SJSA1 (cell line): ENCODE measurements around the gene TXNRD2. TPM values are rescaled to one million over a fixed set of nuclear protein-coding genes. Genes with fewer than 3 reads are reported as not detected.

Source experiments
- DNase-seq, 2 experiments: peaks; one replicate each; pipeline ENCODE4 v3.0.0-alpha.2; 2015 to 2020; ENCODE audit warnings: low spot score in 2 of 2, low read depth in 1 of 2
- H3K27ac ChIP-seq: fragments of 250-450 bp; sonication (Bioruptor Pico); 2 replicates; pipeline ENCODE4 v1.5.1; 2020; ENCODE audit warnings: mild to moderate bottlenecking, moderate library complexity
- H3K27me3 ChIP-seq: fragments of 250-450 bp; sonication (Bioruptor Pico); replicated peaks from 2 replicates; pipeline ENCODE4 v1.5.1; 2020; ENCODE audit warnings: mild to moderate bottlenecking, moderate library complexity
- H3K36me3 ChIP-seq: fragments of 250-450 bp; sonication (Bioruptor Pico); 2 replicates; pipeline ENCODE4 v1.5.1; 2020; ENCODE audit warnings: mild to moderate bottlenecking
- H3K4me1 ChIP-seq: fragments of 250-450 bp; sonication (Bioruptor Pico); replicated peaks from 2 replicates; pipeline ENCODE4 v1.6.1; 2021; ENCODE audit warnings: mild to moderate bottlenecking
- H3K4me3 ChIP-seq: fragments of 250-450 bp; sonication (Bioruptor Pico); 2 replicates; pipeline ENCODE4 v1.5.1; 2020; ENCODE audit warnings: mild to moderate bottlenecking
- H3K9me3 ChIP-seq: fragments of 250-450 bp; sonication (Bioruptor Pico); replicated peaks from 2 replicates; pipeline ENCODE4 v1.5.1; 2020; ENCODE audit warnings: mild to moderate bottlenecking
- total RNA-seq: library from RNA; depleted of rRNA; stranded (reverse); fragments of >200 nt; shearing (Covaris generic); gene quantifications from 2 replicates; pipeline ENCODE4 v1.2.3, GENCODE V29; 2014

TXNRD2 gene
- total RNA-seq, 1 experiment from 2014 or later = 42.5 TPM

GRCh38 chr22:19847345-19847632 is 94.3 kb downstream of the TXNRD2 start:
- Histone ChIP-seq H3K4me3 (no peak overlapping the region), H3K27ac (no peak overlapping the region), H3K9me3 (no peaks in the 10 kb centered on the region; the same call in 1 of the 2 replicates), H3K4me1 (peaks cover 15% of the 10 kb centered on the region), H3K27me3 (no peaks in the 10 kb centered on the region), H3K36me3 (peaks cover 61% of the 10 kb centered on the region)
- no peak for DNase-seq

DNA sequence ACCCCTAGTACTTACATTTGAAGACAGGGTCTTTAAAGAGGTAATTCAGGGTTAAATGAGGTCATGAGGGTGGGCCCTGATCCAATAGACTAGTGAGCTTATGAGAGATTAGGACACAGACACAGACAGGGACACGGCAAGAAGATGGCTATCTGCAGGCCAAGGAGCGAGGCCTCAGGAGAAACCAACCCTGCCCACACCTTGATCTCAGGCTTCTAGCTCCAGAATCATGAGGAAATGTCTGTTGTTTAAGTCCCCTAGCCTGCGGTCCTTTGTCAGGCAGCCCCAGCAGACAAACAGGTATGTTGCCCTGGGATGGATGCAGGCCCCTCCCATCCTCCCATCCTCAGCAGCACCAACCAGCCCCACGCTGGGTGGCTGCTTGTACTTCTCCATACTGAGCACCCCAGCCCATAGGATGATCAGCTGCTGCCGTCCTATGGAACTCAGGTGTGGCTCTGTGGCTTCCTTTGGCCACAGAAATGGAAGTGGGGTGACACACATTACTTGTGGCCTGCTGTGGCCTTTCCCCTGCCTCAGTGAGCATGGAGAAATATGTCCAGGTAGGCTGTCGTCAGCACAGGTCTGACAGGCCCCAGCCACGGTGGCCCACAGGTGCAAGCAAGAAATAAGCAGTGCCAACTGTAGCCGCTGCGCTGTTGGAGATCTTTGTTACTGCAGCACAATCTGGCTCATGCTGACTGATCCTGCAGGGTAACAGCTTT is 94.8 kb downstream of the TXNRD2 start:
- H3K27me3 ChIP-seq = no peaks in the 10 kb centered on the region
- peaks cover 15% of the 10 kb centered on the region for H3K4me1 ChIP-seq
- no peak overlapping the region for H3K4me3 ChIP-seq
- no peak overlapping the region for H3K27ac ChIP-seq
- no peaks in the 10 kb centered on the region; the same call in 1 of the 2 replicates for H3K9me3 ChIP-seq
- no peak for DNase-seq
- H3K36me3 ChIP-seq = peaks cover 56% of the 10 kb centered on the region

DNA sequence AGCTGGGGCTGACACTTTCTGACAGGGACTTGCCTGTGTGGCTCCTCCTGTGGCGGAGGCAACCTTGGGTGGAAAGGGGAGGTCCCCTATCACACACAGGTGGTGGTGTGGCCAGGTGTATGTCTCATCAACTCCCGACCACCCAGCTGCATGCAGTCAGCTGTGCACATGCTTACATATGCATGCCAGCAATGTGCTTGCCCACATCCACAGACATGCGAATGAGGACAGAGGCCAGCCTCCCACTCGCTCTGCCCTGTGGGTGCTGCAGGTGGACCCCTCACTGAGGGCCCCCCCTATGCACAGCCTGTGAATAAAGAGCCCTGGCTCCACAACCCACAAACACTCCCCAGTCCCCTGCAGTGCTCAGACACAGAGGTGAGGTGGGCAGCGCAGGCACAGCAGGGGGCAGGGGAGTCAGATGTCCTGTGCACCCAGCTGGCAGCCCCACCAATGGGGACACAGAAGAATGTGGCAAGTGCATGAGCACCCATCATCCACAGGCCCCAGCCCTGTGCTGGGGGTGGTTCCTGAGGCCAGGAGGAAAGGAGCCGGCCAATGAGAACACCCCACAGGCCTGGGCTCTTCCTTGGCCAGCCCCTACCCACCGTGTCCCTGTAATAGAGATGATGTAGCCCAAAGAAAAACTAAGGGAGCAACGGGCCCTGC is 96.4 kb downstream of the TXNRD2 start:
- Histone ChIP-seq H3K27ac (no peak overlapping the region), H3K36me3 (peaks cover 40% of the 10 kb centered on the region), H3K27me3 (no peaks in the 10 kb centered on the region), H3K4me3 (no peak overlapping the region), H3K9me3 (no peaks in the 10 kb centered on the region), H3K4me1 (peaks cover 26% of the 10 kb centered on the region)
- DNase-seq = no peak

- peak; percentile 12 to 41 for DNase-seq
- Histone ChIP-seq H3K27ac (no peak overlapping the region), H3K36me3 (peaks cover 34% of the 10 kb centered on the region), H3K27me3 (no peaks in the 10 kb centered on the region), H3K4me1 (peaks cover 29% of the 10 kb centered on the region), H3K4me3 (no peak overlapping the region), H3K9me3 (no peaks in the 10 kb centered on the region)
Observed at GRCh38 chr22:19844377-19845053, 97.1 kb downstream of the TXNRD2 start.

DNA sequence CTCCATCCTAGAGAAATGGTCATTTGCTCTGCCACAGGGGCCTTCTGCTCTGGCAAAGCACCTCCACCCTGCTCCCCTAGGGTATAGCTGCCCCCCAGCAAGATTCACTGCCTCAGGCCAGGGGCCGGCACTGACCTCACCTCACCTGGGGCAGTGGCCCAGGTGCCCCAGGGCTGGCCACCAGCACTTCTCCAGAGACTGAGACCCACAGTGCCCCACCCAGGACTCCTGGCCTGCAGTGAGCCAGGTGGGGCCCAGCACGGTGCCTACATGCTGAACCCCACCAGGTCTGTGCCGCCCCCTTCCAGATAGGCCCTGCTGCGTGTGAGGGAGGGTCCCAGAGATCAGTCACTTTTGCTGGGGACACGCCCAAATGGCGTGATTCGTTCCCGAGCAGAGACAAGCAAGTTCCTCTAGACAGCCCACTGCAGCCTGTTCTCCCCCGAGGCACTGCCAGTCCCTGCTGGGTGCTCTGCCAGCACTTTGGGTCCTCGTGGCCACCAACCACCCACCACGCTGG is 97.7 kb downstream of the TXNRD2 start:
- H3K27ac ChIP-seq = no peak overlapping the region
- H3K36me3 ChIP-seq = peaks cover 31% of the 10 kb centered on the region
- H3K27me3 ChIP-seq = no peaks in the 10 kb centered on the region
- peaks cover 27% of the 10 kb centered on the region for H3K4me1 ChIP-seq
- no peak overlapping the region for H3K4me3 ChIP-seq
- no peak for DNase-seq
- H3K9me3 ChIP-seq = no peaks in the 10 kb centered on the region

GRCh38 chr22:19843107-19843856 is 98.3 kb downstream of the TXNRD2 start:
- peaks cover 26% of the 10 kb centered on the region for H3K36me3 ChIP-seq
- H3K27ac ChIP-seq = no peak overlapping the region
- DNase-seq = no peak

DNA sequence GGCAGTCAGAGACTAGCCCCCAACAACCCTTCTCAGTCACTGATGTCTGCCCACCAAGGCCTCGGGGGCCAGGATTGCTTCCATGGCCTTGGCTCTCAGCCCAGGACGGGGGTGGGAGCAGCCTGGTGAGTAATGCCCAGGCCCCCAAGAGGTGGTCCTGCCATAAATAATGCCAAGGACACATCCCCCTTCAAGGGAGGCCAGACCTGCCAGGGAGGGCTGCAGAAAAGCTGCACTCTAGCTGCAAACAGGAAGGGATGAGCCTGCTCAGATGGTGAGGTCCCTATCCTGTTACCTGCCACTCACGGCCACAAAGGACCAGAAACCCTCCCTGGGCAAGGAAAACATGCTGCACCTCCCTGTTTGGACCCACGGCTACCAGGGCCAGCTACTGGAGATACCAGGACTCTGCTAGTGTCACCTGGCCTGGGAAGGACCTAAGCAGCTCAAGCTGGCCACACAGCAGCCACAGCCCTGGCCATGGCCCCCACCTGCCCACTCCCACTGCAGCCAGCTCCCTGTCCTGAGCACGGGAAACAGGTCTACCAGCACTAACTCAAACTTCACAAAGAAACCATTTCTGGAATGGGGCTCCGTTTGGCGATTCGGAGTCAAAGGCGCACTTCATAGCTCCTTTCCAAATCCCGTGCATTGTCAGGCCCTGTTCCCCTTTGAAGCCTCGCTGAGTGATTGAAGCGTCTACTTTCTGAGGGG is 99.1 kb downstream of the TXNRD2 start:
- DNase-seq = no peak
- H3K36me3 ChIP-seq = peaks cover 22% of the 10 kb centered on the region
- peaks cover 24% of the 10 kb centered on the region for H3K4me1 ChIP-seq
- H3K4me3 ChIP-seq = no peak overlapping the region
- no peak overlapping the region for H3K27ac ChIP-seq
- no peaks in the 10 kb centered on the region for H3K9me3 ChIP-seq
- no peaks in the 10 kb centered on the region for H3K27me3 ChIP-seq

More at GRCh38 chr22:19843107-19843856, 98.3 kb downstream of the TXNRD2 start:
- Histone ChIP-seq H3K4me1 (peaks cover 24% of the 10 kb centered on the region), H3K9me3 (no peaks in the 10 kb centered on the region), H3K4me3 (no peak overlapping the region), H3K27me3 (no peaks in the 10 kb centered on the region)

DNA sequence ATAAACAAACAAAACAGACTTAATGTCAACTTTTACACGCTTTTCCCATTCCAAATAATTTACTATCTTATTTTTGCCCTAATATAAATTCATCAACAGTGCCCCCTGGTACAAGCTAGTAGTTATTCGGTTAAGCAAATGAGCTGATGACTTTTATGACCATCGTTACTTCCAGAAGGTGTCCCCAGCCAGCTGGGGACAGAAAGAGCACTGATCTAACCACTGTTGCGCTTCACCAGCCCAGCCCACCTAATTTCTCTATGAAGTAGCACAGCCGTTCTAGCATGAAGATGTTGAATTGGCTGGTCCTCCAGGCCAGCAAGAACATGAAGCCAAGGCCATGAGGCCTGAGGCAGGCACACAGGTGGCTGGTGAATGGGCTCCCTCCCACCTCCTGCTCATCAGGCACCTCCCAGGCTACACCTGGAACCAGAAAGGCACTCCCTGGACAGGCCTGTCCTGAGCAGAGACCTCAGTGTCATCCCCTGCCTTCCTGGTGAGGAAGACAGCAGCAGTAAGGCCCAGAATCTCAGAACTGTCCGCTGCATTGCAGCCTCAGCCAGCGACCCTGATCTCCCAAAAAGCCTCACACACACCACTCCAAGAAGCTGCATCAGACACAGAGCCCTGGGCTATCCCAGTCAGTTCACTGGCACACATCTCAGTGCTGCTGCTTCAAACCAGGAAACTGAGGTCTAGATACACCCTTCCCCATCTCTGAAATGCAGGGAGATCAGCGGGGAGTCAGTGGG is 99.8 kb downstream of the TXNRD2 start:
- no peaks in the 10 kb centered on the region for H3K27me3 ChIP-seq

DNA sequence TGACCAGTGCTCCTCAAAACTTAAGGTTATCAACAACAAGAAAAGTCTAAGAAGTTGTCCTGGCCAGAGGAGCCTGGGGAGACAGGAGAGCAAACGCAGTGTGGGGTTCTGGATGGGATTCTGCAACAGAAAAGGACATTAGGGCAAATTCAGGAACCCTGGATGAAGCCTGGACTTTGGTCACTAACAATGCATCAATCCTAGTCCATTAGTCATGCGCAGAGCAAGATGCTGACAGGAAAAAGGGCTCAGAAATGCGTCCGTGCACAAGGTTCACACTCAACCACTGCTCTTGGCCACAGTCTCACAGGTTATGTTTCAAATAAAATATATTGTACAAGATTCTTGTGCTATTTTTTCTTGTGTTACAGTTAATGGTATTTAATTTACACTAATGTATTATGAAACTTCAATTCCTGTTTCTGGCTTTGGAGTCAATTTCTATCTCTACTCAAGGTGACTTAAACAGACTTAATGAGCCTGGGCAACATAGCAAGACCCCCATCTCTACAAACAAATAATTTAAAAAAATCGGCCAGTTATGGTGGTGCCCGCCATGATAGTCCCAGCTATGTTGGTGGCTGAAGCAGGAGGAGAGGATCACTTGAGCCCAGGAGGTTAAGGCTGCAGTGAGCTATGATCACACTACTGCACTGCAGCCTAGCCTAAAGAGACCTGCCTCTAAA is 100.5 kb downstream of the TXNRD2 start:
- peaks cover 24% of the 10 kb centered on the region for H3K4me1 ChIP-seq
- no peaks in the 10 kb centered on the region for H3K27me3 ChIP-seq
- H3K4me3 ChIP-seq = no peak overlapping the region
- DNase-seq = no peak
- H3K27ac ChIP-seq = no peak overlapping the region
- H3K36me3 ChIP-seq = peaks cover 15% of the 10 kb centered on the region
- no peaks in the 10 kb centered on the region for H3K9me3 ChIP-seq

More for the DNA sequence above, 99.8 kb downstream of the TXNRD2 start:
- H3K4me1 ChIP-seq = peaks cover 24% of the 10 kb centered on the region
- no peak overlapping the region for H3K4me3 ChIP-seq
- H3K27ac ChIP-seq = no peak overlapping the region
- peaks cover 15% of the 10 kb centered on the region for H3K36me3 ChIP-seq
- DNase-seq = no peak
- no peaks in the 10 kb centered on the region for H3K9me3 ChIP-seq

DNA sequence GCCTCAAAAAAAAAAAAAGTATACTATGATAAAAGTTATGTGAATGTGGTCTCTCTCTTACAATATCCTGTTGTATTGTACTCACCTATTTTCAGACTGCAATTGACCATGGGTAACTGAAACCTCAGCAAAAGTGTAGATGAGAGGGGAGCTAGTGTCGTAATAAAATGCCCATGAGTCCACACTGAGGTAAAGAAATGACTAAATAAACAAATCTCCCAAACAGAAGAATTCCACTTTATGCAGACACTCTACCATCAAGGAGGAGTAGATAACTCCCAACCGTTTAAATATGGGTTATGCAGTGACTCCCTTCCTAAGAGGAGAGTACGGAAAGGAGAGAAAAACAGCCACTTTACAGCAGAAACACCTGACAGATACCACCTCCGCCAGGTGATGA is 101.6 kb downstream of the TXNRD2 start:
- H3K4me1 ChIP-seq = peaks cover 24% of the 10 kb centered on the region
- H3K27me3 ChIP-seq = no peaks in the 10 kb centered on the region
- H3K36me3 ChIP-seq = peaks cover 15% of the 10 kb centered on the region
- no peak overlapping the region for H3K27ac ChIP-seq
- DNase-seq = no peak
- no peaks in the 10 kb centered on the region for H3K9me3 ChIP-seq
- H3K4me3 ChIP-seq = no peak overlapping the region

DNA sequence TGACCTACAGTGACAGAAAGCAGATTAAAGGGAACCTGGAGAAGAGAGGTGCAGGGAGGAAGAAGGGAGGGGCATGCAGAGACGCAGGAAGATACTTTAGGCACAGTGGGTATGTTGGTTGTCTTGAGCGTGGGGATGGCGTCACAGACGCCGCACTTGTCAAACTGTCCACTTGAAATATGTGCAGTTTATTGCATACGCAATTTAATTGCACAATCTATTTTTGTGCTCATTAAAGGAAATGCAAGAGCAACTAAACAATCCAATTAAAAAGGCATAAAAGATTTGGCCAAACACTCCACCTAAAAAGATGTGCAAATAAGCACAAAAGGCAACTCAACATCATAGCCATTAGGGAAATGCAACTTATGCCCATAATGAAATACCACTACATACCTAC is 103.7 kb downstream of the TXNRD2 start:
- H3K27ac ChIP-seq = no peak overlapping the region
- no peaks in the 10 kb centered on the region for H3K27me3 ChIP-seq
- DNase-seq = no peak

DNA sequence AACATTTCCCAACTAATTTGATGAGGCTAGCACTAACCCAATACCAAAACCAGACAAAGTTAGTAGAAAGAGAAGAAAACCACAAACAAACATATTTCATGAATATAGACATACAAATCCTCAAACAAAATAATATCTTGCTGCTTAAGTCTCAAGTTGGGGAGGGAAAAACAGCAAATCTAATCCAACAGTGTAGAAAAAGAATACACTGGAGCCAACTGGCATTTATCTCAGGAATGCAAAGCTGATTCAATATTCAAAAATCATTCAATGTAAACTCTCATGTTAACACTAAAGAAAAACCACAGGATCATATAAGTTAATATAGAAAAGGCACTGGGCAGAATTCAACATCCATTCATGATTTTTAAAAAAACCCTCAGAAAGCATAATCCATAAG is 105.1 kb downstream of the TXNRD2 start:
- no peak for DNase-seq
- no peaks in the 10 kb centered on the region for H3K36me3 ChIP-seq
- no peak overlapping the region for H3K27ac ChIP-seq

More for the DNA sequence above, 103.7 kb downstream of the TXNRD2 start:
- Histone ChIP-seq H3K4me3 (no peak overlapping the region), H3K9me3 (no peaks in the 10 kb centered on the region), H3K36me3 (no peaks in the 10 kb centered on the region), H3K4me1 (peaks cover 14% of the 10 kb centered on the region)

More for the DNA sequence above, 105.1 kb downstream of the TXNRD2 start:
- Histone ChIP-seq H3K9me3 (no peaks in the 10 kb centered on the region), H3K4me3 (no peak overlapping the region), H3K4me1 (peaks cover 13% of the 10 kb centered on the region), H3K27me3 (no peaks in the 10 kb centered on the region)
